Psoas muscle (tissue), 8 donors: ENCODE data around the gene CAPN8. TPM values are rescaled to one million over a fixed set of nuclear protein-coding genes. Genes with fewer than 3 reads are reported as not detected.

Source experiments
- ATAC-seq, 4 donors: fragments of 200-7000 bp; cut with Tn5 transposase; one replicate each; pipeline ENCODE4 v1.9.1; 2020; ENCODE audit warnings: moderate library complexity in 3 of 4, mild to moderate bottlenecking in 2 of 4
- DNase-seq, 2 donors: peaks; one replicate each; pipeline ENCODE4 v3.0.0-alpha.2; 2020
- H3K27ac ChIP-seq: fragments of 200-600 bp; one replicate; pipeline ENCODE4 v1.8.0; 2022
- H3K27me3 ChIP-seq, 3 donors: fragments of 200-600 bp in 1 of 3; one replicate each; pipeline versions ENCODE4 v1.6.1 to v1.8.0; 2013 to 2022; ENCODE audit warnings: low read length in 2 of 3, mild to moderate bottlenecking in 2 of 3, moderate library complexity in 1 of 3; ENCODE audit not compliant: insufficient read depth in 3 of 3
- H3K36me3 ChIP-seq, 2 donors: fragments of 200-600 bp in 1 of 2; one replicate each; pipeline versions ENCODE4 v1.6.1 to v1.8.0; 2013 to 2022; ENCODE audit warnings: low read depth in 1 of 2, mild to moderate bottlenecking in 1 of 2, moderate library complexity in 1 of 2; ENCODE audit not compliant: insufficient read depth in 1 of 2
- H3K4me1 ChIP-seq: fragments of 200-600 bp; one replicate; pipeline ENCODE4 v1.8.0; 2022
- H3K4me3 ChIP-seq: fragments of 200-600 bp; one replicate; pipeline ENCODE4 v1.8.0; 2022; ENCODE audit warnings: mild to moderate bottlenecking
- H3K9me3 ChIP-seq: fragments of 200-600 bp; one replicate; pipeline ENCODE4 v1.8.0; 2022
- WGBS, 3 donors: extraction: QIAGEN DNeasy Blood & Tissue Kit; methylation state at CpG; one replicate each; pipeline versions ENCODE4 v1.1.6 to v1.1.7; 2013; 5-methylcytosine and 5-hydroxymethylcytosine counted together
- intact Hi-C, 2 donors: fragments of 100-400 bp; cut with DNase I; formaldehyde crosslinking; loops; one replicate each; pipeline versions ENCODE4 v1.11.0 to v1.14.2; 2022
- polyA plus RNA-seq, 3 donors: library from polyadenylated mRNA; stranded (reverse); fragments of 200-250 nt; gene quantifications; one replicate each; pipeline ENCODE4 v1.2.3, GENCODE V29; 2013
- total RNA-seq, 4 donors: library from RNA; stranded (reverse); fragmentation: NEBNext Ultra II Directional in 2 of 4; extraction: Animal tissue kit (Norgen Biotek cat#: 25700) in 2 of 4; gene quantifications; one replicate each; pipeline versions ENCODE4 v1.2.1 to v1.2.4, GENCODE V29; 2021 to 2023
- TF ChIP-seq, protein P1 (sequence below): fragments of 200-600 bp; IDR thresholded peaks from one replicate; pipeline ENCODE4 v1.8.0; 2022; ENCODE audit warnings: antibody characterized with exemption
- donor health status: healthy with polysubstance abuse.
- donor health status: DM: no; HTN: no; CAD: no; lungs with moderate emphysema.
- donor health status: Bipolar disorder and iron deficiency.
- donor health status: healthy.
- donor health status: DM: yes; HTN: yes; CAD: no.
- donor health status: DM: no; HTN: no; CAD: no.
- donor health status: DM: no; HTN: no; CAD: no.
- donor health status: DM: yes; HTN: yes; CAD: no.

CAPN8 gene
- total and polyA plus RNA-seq, 7 donors: 0.04 to 5.4 (median 0.78) TPM; not detected in 2

DNA sequence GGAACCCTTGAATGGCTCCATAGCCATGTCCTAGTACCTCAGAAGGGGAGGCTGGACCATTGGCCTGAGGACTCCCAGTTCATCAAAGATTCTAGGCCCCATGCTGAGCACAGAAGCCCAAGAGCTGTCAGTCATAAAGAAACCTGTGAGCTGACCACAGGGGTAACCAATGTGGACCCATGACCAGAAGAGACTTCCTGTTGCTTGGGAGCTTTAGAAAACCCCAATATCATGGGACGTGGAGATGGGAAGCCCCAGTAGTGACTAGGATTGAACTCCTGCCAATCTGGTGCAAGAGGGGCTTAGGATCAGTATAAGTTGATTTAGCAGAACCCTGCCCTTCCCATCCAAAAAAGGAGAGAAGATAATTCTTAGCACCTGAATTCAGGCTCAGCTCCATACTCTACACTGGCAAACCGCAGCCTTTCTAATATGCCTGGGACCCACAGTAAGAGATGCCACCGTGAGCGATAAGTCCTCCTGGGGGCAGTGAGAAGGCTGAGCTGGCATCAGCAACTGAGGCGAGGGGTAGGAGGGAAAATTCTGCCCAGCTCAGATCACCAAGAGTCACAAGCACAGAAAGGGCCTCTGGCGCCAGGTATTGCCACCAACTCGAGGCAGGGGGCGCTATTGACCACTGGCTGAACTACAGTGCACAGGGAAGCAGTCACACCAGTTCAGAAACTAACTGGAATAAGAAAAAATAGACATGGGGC lies 108.9 kb downstream of the CAPN8 start:
- 54 to 56% (median 55%) methylated on average over 8 of the region's 8 CpGs for WGBS, 3 donors
- peak; percentile 32 to 72 for DNase-seq

DNA sequence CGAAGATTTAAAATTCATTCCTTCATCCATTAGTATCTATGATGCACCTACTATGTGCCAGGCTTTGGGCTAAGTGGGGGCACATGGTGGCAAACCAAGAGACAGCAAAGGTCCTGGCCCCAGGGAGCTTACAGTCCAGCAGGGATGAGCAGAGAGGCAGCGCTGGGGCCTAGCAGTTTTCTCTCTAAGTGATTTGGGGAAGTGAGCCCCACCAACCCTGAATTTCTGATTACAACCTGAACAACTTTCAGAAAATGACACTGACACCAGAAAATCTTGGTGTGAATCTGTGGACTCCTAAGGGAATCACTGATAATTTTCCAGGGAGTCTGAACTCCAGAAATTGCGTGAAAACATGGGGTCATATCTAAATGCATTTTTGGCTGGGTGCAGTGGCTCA lies 111.5 kb downstream of the CAPN8 start:
- Histone ChIP-seq H3K4me3 (no peak overlapping the region), H3K36me3 (no peaks in the 10 kb centered on the region), H3K27ac (no peak overlapping the region), H3K4me1 (no peaks in the 10 kb centered on the region), H3K9me3 (no peaks in the 10 kb centered on the region), H3K27me3 (no peaks in the 10 kb centered on the region)
- DNase-seq (no peak), ATAC-seq (no peak)
- intact Hi-C loops: no loop called here
- TF ChIP-seq, protein P1, sequence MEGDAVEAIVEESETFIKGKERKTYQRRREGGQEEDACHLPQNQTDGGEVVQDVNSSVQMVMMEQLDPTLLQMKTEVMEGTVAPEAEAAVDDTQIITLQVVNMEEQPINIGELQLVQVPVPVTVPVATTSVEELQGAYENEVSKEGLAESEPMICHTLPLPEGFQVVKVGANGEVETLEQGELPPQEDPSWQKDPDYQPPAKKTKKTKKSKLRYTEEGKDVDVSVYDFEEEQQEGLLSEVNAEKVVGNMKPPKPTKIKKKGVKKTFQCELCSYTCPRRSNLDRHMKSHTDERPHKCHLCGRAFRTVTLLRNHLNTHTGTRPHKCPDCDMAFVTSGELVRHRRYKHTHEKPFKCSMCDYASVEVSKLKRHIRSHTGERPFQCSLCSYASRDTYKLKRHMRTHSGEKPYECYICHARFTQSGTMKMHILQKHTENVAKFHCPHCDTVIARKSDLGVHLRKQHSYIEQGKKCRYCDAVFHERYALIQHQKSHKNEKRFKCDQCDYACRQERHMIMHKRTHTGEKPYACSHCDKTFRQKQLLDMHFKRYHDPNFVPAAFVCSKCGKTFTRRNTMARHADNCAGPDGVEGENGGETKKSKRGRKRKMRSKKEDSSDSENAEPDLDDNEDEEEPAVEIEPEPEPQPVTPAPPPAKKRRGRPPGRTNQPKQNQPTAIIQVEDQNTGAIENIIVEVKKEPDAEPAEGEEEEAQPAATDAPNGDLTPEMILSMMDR: no peak
- WGBS, 3 donors: 95 to 99% (median 98%) methylated on average over 3 of the region's 3 CpGs

More for the DNA sequence above, 108.9 kb downstream of the CAPN8 start:
- intact Hi-C loops: no loop called here
- peak; percentile 52 to 93 (median 72) for ATAC-seq
- H3K36me3 ChIP-seq: no peaks in the 10 kb centered on the region
- no peak overlapping the region for H3K27ac ChIP-seq
- no peaks in the 10 kb centered on the region for H3K4me1 ChIP-seq
- TF ChIP-seq, protein P1: peak; percentile 37
- no peaks in the 10 kb centered on the region for H3K27me3 ChIP-seq
- no peak overlapping the region for H3K4me3 ChIP-seq
- H3K9me3 ChIP-seq: no peaks in the 10 kb centered on the region

DNA sequence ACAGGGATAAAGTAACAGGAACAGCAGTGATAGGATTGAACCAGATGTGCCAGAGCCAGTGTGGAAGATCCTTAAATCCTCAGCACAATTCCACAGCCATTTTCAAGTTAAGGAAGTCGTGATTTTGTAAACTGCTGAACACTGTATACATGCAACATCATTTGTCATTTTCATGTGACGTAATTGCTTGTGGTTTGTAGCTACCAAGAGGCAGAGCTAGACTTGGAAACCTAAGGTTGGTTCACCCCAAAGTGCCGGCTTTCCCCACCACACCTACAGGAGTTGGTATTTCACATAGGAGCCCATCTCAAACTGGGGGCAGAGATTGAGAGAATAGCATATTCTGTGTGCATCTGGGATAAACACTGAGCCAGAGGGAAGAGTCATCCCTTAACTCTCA lies 113.9 kb downstream of the CAPN8 start:
- DNase-seq (no peak), ATAC-seq (no peak)
- no peak overlapping the region for H3K27ac ChIP-seq
- intact Hi-C loops: no loop called here
- TF ChIP-seq, protein P1: no peak
- H3K4me3 ChIP-seq: no peak overlapping the region
- no peaks in the 10 kb centered on the region for H3K9me3 ChIP-seq
- WGBS, 3 donors: 77 to 83% (median 80%) methylated on average over 3 of the region's 3 CpGs
- H3K27me3 ChIP-seq: no peaks in the 10 kb centered on the region
- H3K4me1 ChIP-seq: no peaks in the 10 kb centered on the region
- no peaks in the 10 kb centered on the region for H3K36me3 ChIP-seq

DNA sequence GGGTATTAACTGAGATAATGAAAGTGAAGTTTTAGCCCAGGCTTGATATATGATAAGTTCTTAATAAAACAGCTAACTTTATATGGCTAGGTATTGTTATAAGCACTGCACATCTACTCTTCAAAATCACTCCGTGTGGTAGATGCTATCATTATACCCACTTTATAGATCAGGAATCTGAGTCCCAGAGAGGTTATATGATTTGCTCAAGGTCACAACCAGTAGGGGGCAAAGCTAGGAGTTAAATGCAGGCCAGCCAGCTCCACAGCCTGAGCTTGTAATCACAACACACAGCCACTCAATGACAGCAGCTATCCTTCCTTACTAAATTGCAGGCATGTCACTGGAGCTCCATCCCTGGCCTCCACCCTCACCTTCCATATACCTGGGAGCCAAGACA lies 115.8 kb downstream of the CAPN8 start:
- Histone ChIP-seq H3K27me3 (no peaks in the 10 kb centered on the region), H3K27ac (no peak overlapping the region), H3K36me3 (no peaks in the 10 kb centered on the region), H3K4me3 (no peak overlapping the region), H3K4me1 (no peaks in the 10 kb centered on the region), H3K9me3 (no peaks in the 10 kb centered on the region)
- intact Hi-C loops: no loop called here
- DNase-seq: no peak
- TF ChIP-seq, protein P1: no peak
- ATAC-seq: no peak
- 85 to 93% (median 87%) methylated on average over 1 of the region's 1 CpG for WGBS, 3 donors
